ENCODE measurements around the gene FASLG.

DNA sequence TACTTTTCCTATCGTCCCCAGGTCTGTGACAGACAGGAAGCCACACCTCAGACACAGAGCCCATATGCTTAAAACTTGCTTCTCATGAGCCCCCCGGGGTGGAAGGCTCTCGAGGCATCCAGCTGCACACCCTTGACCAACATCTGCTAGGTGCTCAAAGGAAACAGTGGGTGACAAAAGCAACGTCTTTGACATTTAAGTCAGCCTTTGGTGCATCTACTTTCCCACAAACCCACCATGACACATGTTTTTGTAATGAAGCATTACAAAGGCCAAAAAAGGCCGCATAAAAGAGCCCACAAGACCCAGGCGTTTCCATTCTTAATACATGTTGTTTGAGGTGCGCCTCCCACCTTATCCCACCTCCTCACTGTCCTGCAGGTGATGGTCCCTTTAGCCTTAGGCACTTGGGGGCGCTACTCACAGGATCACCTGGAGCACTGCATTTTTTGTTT, 11.8 kb upstream of the FASLG start:
- TF ChIP-seq, protein P1, sequence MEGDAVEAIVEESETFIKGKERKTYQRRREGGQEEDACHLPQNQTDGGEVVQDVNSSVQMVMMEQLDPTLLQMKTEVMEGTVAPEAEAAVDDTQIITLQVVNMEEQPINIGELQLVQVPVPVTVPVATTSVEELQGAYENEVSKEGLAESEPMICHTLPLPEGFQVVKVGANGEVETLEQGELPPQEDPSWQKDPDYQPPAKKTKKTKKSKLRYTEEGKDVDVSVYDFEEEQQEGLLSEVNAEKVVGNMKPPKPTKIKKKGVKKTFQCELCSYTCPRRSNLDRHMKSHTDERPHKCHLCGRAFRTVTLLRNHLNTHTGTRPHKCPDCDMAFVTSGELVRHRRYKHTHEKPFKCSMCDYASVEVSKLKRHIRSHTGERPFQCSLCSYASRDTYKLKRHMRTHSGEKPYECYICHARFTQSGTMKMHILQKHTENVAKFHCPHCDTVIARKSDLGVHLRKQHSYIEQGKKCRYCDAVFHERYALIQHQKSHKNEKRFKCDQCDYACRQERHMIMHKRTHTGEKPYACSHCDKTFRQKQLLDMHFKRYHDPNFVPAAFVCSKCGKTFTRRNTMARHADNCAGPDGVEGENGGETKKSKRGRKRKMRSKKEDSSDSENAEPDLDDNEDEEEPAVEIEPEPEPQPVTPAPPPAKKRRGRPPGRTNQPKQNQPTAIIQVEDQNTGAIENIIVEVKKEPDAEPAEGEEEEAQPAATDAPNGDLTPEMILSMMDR (IDR thresholded peaks at IDR 0.05): no peak
- no peak for TF ChIP-seq POLR2A (IDR thresholded peaks at IDR 0.05)
